ENCODE data around the gene ULK4. TPM values are rescaled to one million over a fixed set of nuclear protein-coding genes. Genes with fewer than 3 reads are reported as not detected.
"Not testable (repeated sequence)": the region's sequence is repeated elsewhere in the genome, so short reads cannot be mapped to it uniquely, and the experiment has no call there.

ULK4 gene
- polyA plus RNA-seq, 4 donors, result 1.1 to 2.8 (median 1.8) TPM

GRCh38 chr3:41848753-41849574 lies 112.9 kb downstream of the ULK4 start:
- FAIRE-seq, result no peak
- Histone ChIP-seq H3K4me3 (ENCODE audit: low read depth in 1 of 3, low read length in 3 of 3) (no peak overlapping the region), H3K4me1 (ENCODE audit: control insufficient read depth in 3 of 3, insufficient read depth in 2 of 3, low read depth in 1 of 3, low read length in 2 of 3) (no peaks in the 10 kb centered on the region), H3K36me3 (ENCODE audit: control insufficient read depth in 3 of 3, insufficient read depth in 2 of 3, low read depth in 1 of 3, low read length in 3 of 3) (no peaks in the 10 kb centered on the region), H3K27ac (ENCODE audit: low read depth in 1 of 3, low read length in 2 of 3) (no peak overlapping the region), H3K27me3 (ENCODE audit: control insufficient read depth in 3 of 3, insufficient read depth in 3 of 3, low read length in 3 of 3) (no peaks in the 10 kb centered on the region), H3K9me3 (ENCODE audit: control insufficient read depth in 2 of 2, insufficient read depth in 1 of 2, low read depth in 1 of 2, low read length in 1 of 2) (no peaks in the 10 kb centered on the region)
- whole genome bisulfite sequencing, 3 donors, result 82 to 86% (median 86%) methylated on average over 6 of the region's 6 CpGs
- no peak for DNase-seq

GRCh38 chr3:41847679-41848078 lies 114.2 kb downstream of the ULK4 start:
- 85 to 97% (median 88%) methylated on average over 1 of the region's 1 CpG for WGBS, 3 donors
- no peaks in the 10 kb centered on the region for H3K4me1 ChIP-seq (ENCODE audit: control insufficient read depth in 3 of 3, insufficient read depth in 2 of 3, low read depth in 1 of 3, low read length in 2 of 3)

GRCh38 chr3:41846850-41847249 lies 115.1 kb downstream of the ULK4 start:
- Histone ChIP-seq H3K4me3 (ENCODE audit: low read depth in 1 of 3, low read length in 3 of 3) (no peak overlapping the region), H3K4me1 (ENCODE audit: control insufficient read depth in 3 of 3, insufficient read depth in 2 of 3, low read depth in 1 of 3, low read length in 2 of 3) (no peaks in the 10 kb centered on the region), H3K36me3 (ENCODE audit: control insufficient read depth in 3 of 3, insufficient read depth in 2 of 3, low read depth in 1 of 3, low read length in 3 of 3) (no peaks in the 10 kb centered on the region), H3K27me3 (ENCODE audit: control insufficient read depth in 3 of 3, insufficient read depth in 3 of 3, low read length in 3 of 3) (no peaks in the 10 kb centered on the region), H3K9me3 (ENCODE audit: control insufficient read depth in 2 of 2, insufficient read depth in 1 of 2, low read depth in 1 of 2, low read length in 1 of 2) (peaks cover 0 to 8% of the 10 kb centered on the region in 2 donors), H3K27ac (ENCODE audit: low read depth in 1 of 3, low read length in 2 of 3) (no peak overlapping the region)
- WGBS, 3 donors, result 75 to 91% (median 78%) methylated on average over 1 of the region's 1 CpG
- DNase-seq (no peak), FAIRE-seq (no peak)

More at GRCh38 chr3:41847679-41848078, 114.2 kb downstream of the ULK4 start:
- no peak overlapping the region for H3K27ac ChIP-seq (ENCODE audit: low read depth in 1 of 3, low read length in 2 of 3)
- peaks cover 0 to 3% of the 10 kb centered on the region in 2 donors for H3K9me3 ChIP-seq (ENCODE audit: control insufficient read depth in 2 of 2, insufficient read depth in 1 of 2, low read depth in 1 of 2, low read length in 1 of 2)
- no peak for DNase-seq
- H3K36me3 ChIP-seq (ENCODE audit: control insufficient read depth in 3 of 3, insufficient read depth in 2 of 3, low read depth in 1 of 3, low read length in 3 of 3), result no peaks in the 10 kb centered on the region
- no peak overlapping the region for H3K4me3 ChIP-seq (ENCODE audit: low read depth in 1 of 3, low read length in 3 of 3)
- FAIRE-seq, result no peak
- no peaks in the 10 kb centered on the region for H3K27me3 ChIP-seq (ENCODE audit: control insufficient read depth in 3 of 3, insufficient read depth in 3 of 3, low read length in 3 of 3)

GRCh38 chr3:41845826-41846225 lies 116.1 kb downstream of the ULK4 start:
- no peaks in the 10 kb centered on the region for H3K27me3 ChIP-seq (ENCODE audit: control insufficient read depth in 3 of 3, insufficient read depth in 3 of 3, low read length in 3 of 3)
- WGBS, 3 donors, result 82 to 97% (median 84%) methylated on average over 1 of the region's 1 CpG
- H3K27ac ChIP-seq (ENCODE audit: low read depth in 1 of 3, low read length in 2 of 3), result no peak overlapping the region
- FAIRE-seq (no peak), DNase-seq (no peak)
- peaks cover 0 to 11% of the 10 kb centered on the region in 2 donors for H3K9me3 ChIP-seq (ENCODE audit: control insufficient read depth in 2 of 2, insufficient read depth in 1 of 2, low read depth in 1 of 2, low read length in 1 of 2)
- H3K4me1 ChIP-seq (ENCODE audit: control insufficient read depth in 3 of 3, insufficient read depth in 2 of 3, low read depth in 1 of 3, low read length in 2 of 3), result no peaks in the 10 kb centered on the region
- H3K4me3 ChIP-seq (ENCODE audit: low read depth in 1 of 3, low read length in 3 of 3), result no peak overlapping the region
- no peaks in the 10 kb centered on the region for H3K36me3 ChIP-seq (ENCODE audit: control insufficient read depth in 3 of 3, insufficient read depth in 2 of 3, low read depth in 1 of 3, low read length in 3 of 3)

- H3K9me3 ChIP-seq (ENCODE audit: control insufficient read depth in 2 of 2, insufficient read depth in 1 of 2, low read depth in 1 of 2, low read length in 1 of 2), result peaks cover 0 to 20% of the 10 kb centered on the region in 2 donors
- not testable (repeated sequence) for H3K4me1 ChIP-seq (ENCODE audit: control insufficient read depth in 3 of 3, insufficient read depth in 2 of 3, low read depth in 1 of 3, low read length in 2 of 3); FAIRE-seq; H3K4me3 ChIP-seq (ENCODE audit: low read depth in 1 of 3, low read length in 3 of 3); H3K27me3 ChIP-seq (ENCODE audit: control insufficient read depth in 3 of 3, insufficient read depth in 3 of 3, low read length in 3 of 3); DNase-seq; H3K36me3 ChIP-seq (ENCODE audit: control insufficient read depth in 3 of 3, insufficient read depth in 2 of 3, low read depth in 1 of 3, low read length in 3 of 3); H3K27ac ChIP-seq (ENCODE audit: low read depth in 1 of 3, low read length in 2 of 3)
- WGBS, 3 donors, result 97 to 100% (median 97%) methylated on average over 10 to 24 of the region's 24 CpGs
These were observed 117.6 kb downstream of the ULK4 start for GRCh38 chr3:41844256-41844655.

- not testable (repeated sequence) for H3K36me3 ChIP-seq (ENCODE audit: control insufficient read depth in 3 of 3, insufficient read depth in 2 of 3, low read depth in 1 of 3, low read length in 3 of 3); DNase-seq; FAIRE-seq; H3K4me3 ChIP-seq (ENCODE audit: low read depth in 1 of 3, low read length in 3 of 3); H3K27ac ChIP-seq (ENCODE audit: low read depth in 1 of 3, low read length in 2 of 3); H3K4me1 ChIP-seq (ENCODE audit: control insufficient read depth in 3 of 3, insufficient read depth in 2 of 3, low read depth in 1 of 3, low read length in 2 of 3); H3K27me3 ChIP-seq (ENCODE audit: control insufficient read depth in 3 of 3, insufficient read depth in 3 of 3, low read length in 3 of 3)
- WGBS, 3 donors, result 97 to 99% (median 97%) methylated on average over 49 to 52 of the region's 52 CpGs
- H3K9me3 ChIP-seq (ENCODE audit: control insufficient read depth in 2 of 2, insufficient read depth in 1 of 2, low read depth in 1 of 2, low read length in 1 of 2), result peaks cover 0 to 20% of the 10 kb centered on the region in 2 donors
These were observed 120.8 kb downstream of the ULK4 start for GRCh38 chr3:41840936-41841668.

GRCh38 chr3:41836360-41837134 lies 125.4 kb downstream of the ULK4 start:
- DNase-seq, result peak; percentile 14 to 79
- H3K27me3 ChIP-seq (ENCODE audit: control insufficient read depth in 3 of 3, insufficient read depth in 3 of 3, low read length in 3 of 3), result no peaks in the 10 kb centered on the region
- WGBS, 3 donors, result 10 to 45% (median 20%) methylated on average over 11 of the region's 11 CpGs
- no peaks in the 10 kb centered on the region for H3K4me1 ChIP-seq (ENCODE audit: control insufficient read depth in 3 of 3, insufficient read depth in 2 of 3, low read depth in 1 of 3, low read length in 2 of 3)
- no peak overlapping the region for H3K27ac ChIP-seq (ENCODE audit: low read depth in 1 of 3, low read length in 2 of 3)
- peaks cover 0 to 12% of the 10 kb centered on the region in 2 donors for H3K9me3 ChIP-seq (ENCODE audit: control insufficient read depth in 2 of 2, insufficient read depth in 1 of 2, low read depth in 1 of 2, low read length in 1 of 2)
- FAIRE-seq, result no peak
- H3K4me3 ChIP-seq (ENCODE audit: low read depth in 1 of 3, low read length in 3 of 3), result peak overlapping the region in 1 of 3 donors; percentile 15
- H3K36me3 ChIP-seq (ENCODE audit: control insufficient read depth in 3 of 3, insufficient read depth in 2 of 3, low read depth in 1 of 3, low read length in 3 of 3), result no peaks in the 10 kb centered on the region

- no peaks in the 10 kb centered on the region for H3K36me3 ChIP-seq (ENCODE audit: control insufficient read depth in 3 of 3, insufficient read depth in 2 of 3, low read depth in 1 of 3, low read length in 3 of 3)
- 91 to 98% (median 98%) methylated on average over 3 of the region's 3 CpGs for WGBS, 3 donors
- no peaks in the 10 kb centered on the region for H3K4me1 ChIP-seq (ENCODE audit: control insufficient read depth in 3 of 3, insufficient read depth in 2 of 3, low read depth in 1 of 3, low read length in 2 of 3)
- no peak overlapping the region for H3K27ac ChIP-seq (ENCODE audit: low read depth in 1 of 3, low read length in 2 of 3)
- no peaks in the 10 kb centered on the region for H3K27me3 ChIP-seq (ENCODE audit: control insufficient read depth in 3 of 3, insufficient read depth in 3 of 3, low read length in 3 of 3)
- no peak for FAIRE-seq
- H3K4me3 ChIP-seq (ENCODE audit: low read depth in 1 of 3, low read length in 3 of 3), result no peak overlapping the region
- H3K9me3 ChIP-seq (ENCODE audit: control insufficient read depth in 2 of 2, insufficient read depth in 1 of 2, low read depth in 1 of 2, low read length in 1 of 2), result no peaks in the 10 kb centered on the region
- DNase-seq, result no peak
These were observed 128.3 kb downstream of the ULK4 start for GRCh38 chr3:41833628-41834027.
